Panc1 (cell line): ENCODE data around the gene HINFP.

ENCODE experiments used
- CTCF ChIP-seq: fragments of 450-650 bp; IDR thresholded peaks from 2 replicates; pipeline ENCODE4 v1.5.1; 2017; ENCODE audit warnings: mild to moderate bottlenecking
- POLR2AphosphoS5 ChIP-seq: IDR thresholded peaks from 2 replicates; pipeline ENCODE4 v1.6.1; 2012; ENCODE audit warnings: mild to moderate bottlenecking, low read depth, low read length, moderate library complexity
- SIN3A ChIP-seq: IDR thresholded peaks from 2 replicates; pipeline ENCODE4 v1.6.1; 2012; ENCODE audit warnings: low read depth, mild to moderate bottlenecking, low read length, moderate library complexity, borderline replicate concordance; ENCODE audit not compliant: insufficient read depth
- TF ChIP-seq, protein P1 (sequence below), 2 experiments: IDR thresholded peaks; 2 replicates each; pipeline ENCODE4 v1.6.1; 2011 to 2012; ENCODE audit warnings: low read depth in 2 of 2, control low read depth in 1 of 2, low read length in 1 of 2, mild to moderate bottlenecking in 1 of 2, moderate library complexity in 1 of 2; ENCODE audit not compliant: insufficient read depth in 1 of 2

- no peak for TF ChIP-seq POLR2AphosphoS5
- TF ChIP-seq CTCF: no peak
- no peak for TF ChIP-seq SIN3A
- TF ChIP-seq, protein P1, sequence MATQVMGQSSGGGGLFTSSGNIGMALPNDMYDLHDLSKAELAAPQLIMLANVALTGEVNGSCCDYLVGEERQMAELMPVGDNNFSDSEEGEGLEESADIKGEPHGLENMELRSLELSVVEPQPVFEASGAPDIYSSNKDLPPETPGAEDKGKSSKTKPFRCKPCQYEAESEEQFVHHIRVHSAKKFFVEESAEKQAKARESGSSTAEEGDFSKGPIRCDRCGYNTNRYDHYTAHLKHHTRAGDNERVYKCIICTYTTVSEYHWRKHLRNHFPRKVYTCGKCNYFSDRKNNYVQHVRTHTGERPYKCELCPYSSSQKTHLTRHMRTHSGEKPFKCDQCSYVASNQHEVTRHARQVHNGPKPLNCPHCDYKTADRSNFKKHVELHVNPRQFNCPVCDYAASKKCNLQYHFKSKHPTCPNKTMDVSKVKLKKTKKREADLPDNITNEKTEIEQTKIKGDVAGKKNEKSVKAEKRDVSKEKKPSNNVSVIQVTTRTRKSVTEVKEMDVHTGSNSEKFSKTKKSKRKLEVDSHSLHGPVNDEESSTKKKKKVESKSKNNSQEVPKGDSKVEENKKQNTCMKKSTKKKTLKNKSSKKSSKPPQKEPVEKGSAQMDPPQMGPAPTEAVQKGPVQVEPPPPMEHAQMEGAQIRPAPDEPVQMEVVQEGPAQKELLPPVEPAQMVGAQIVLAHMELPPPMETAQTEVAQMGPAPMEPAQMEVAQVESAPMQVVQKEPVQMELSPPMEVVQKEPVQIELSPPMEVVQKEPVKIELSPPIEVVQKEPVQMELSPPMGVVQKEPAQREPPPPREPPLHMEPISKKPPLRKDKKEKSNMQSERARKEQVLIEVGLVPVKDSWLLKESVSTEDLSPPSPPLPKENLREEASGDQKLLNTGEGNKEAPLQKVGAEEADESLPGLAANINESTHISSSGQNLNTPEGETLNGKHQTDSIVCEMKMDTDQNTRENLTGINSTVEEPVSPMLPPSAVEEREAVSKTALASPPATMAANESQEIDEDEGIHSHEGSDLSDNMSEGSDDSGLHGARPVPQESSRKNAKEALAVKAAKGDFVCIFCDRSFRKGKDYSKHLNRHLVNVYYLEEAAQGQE (IDR thresholded peaks at IDR 0.05; ENCODE audit: insufficient read depth in 1 of 2, low read depth in 2 of 2, low read length in 1 of 2): no peak
These were observed 4.2 kb upstream of the HINFP start for GRCh38 chr11:119117004-119117706.
